ENCODE data around the gene LHX1.

Gene LHX1

GRCh38 chr17:36980280-36980761, 43.0 kb downstream of the LHX1 start:
- DNase-seq (ENCODE audit: extremely low read depth, insufficient read length), result no peak
- TF ChIP-seq CTCF (IDR thresholded peaks at IDR 0.05; ENCODE audit: insufficient read depth, low read length, poor library complexity, severe bottlenecking), result no peak
- no peaks in the 10 kb centered on the region for H3K27me3 ChIP-seq (replicated peaks; ENCODE audit: control insufficient read depth, insufficient read depth, low read length)
- peaks cover 2% of the 10 kb centered on the region for H3K36me3 ChIP-seq (ENCODE audit: control insufficient read depth, insufficient read depth, low read length)
- no peak overlapping the region for H3K4me3 ChIP-seq (replicated peaks; ENCODE audit: low read depth, low read length)

- DNase-seq (ENCODE audit: extremely low read depth, insufficient read length), result no peak
- Histone ChIP-seq H3K36me3 (ENCODE audit: control insufficient read depth, insufficient read depth, low read length) (peaks cover 8% of the 10 kb centered on the region), H3K27me3 (replicated peaks; ENCODE audit: control insufficient read depth, insufficient read depth, low read length) (no peaks in the 10 kb centered on the region), H3K4me3 (replicated peaks; ENCODE audit: low read depth, low read length) (no peak overlapping the region)
- TF ChIP-seq CTCF (IDR thresholded peaks at IDR 0.05; ENCODE audit: insufficient read depth, low read length, poor library complexity, severe bottlenecking), result no peak
Measured at GRCh38 chr17:36983618-36984017, 46.3 kb downstream of the LHX1 start.

GRCh38 chr17:36989173-36989572, 51.9 kb downstream of the LHX1 start:
- no peak for TF ChIP-seq CTCF (IDR thresholded peaks at IDR 0.05; ENCODE audit: insufficient read depth, low read length, poor library complexity, severe bottlenecking)
- no peak overlapping the region for H3K4me3 ChIP-seq (replicated peaks; ENCODE audit: low read depth, low read length)
- peaks cover 13% of the 10 kb centered on the region for H3K36me3 ChIP-seq (ENCODE audit: control insufficient read depth, insufficient read depth, low read length)
- DNase-seq (ENCODE audit: extremely low read depth, insufficient read length), result no peak
- H3K27me3 ChIP-seq (replicated peaks; ENCODE audit: control insufficient read depth, insufficient read depth, low read length), result no peaks in the 10 kb centered on the region

GRCh38 chr17:36992701-36993100, 55.4 kb downstream of the LHX1 start:
- H3K4me3 ChIP-seq (replicated peaks; ENCODE audit: low read depth, low read length), result no peak overlapping the region
- no peaks in the 10 kb centered on the region for H3K27me3 ChIP-seq (replicated peaks; ENCODE audit: control insufficient read depth, insufficient read depth, low read length)
- DNase-seq (ENCODE audit: extremely low read depth, insufficient read length), result no peak
- TF ChIP-seq CTCF (IDR thresholded peaks at IDR 0.05; ENCODE audit: insufficient read depth, low read length, poor library complexity, severe bottlenecking), result no peak
- peaks cover 13% of the 10 kb centered on the region for H3K36me3 ChIP-seq (ENCODE audit: control insufficient read depth, insufficient read depth, low read length)

GRCh38 chr17:36993227-36993626, 56.0 kb downstream of the LHX1 start:
- Histone ChIP-seq H3K4me3 (replicated peaks; ENCODE audit: low read depth, low read length) (no peak overlapping the region), H3K36me3 (ENCODE audit: control insufficient read depth, insufficient read depth, low read length) (peaks cover 14% of the 10 kb centered on the region), H3K27me3 (replicated peaks; ENCODE audit: control insufficient read depth, insufficient read depth, low read length) (no peaks in the 10 kb centered on the region)
- DNase-seq (ENCODE audit: extremely low read depth, insufficient read length), result no peak
- no peak for TF ChIP-seq CTCF (IDR thresholded peaks at IDR 0.05; ENCODE audit: insufficient read depth, low read length, poor library complexity, severe bottlenecking)

Data from GM06990 (cell line).